HCT116 (cell line): Measurements from ENCODE around the gene TOR1AIP1. TPM values are rescaled to one million over a fixed set of nuclear protein-coding genes. Genes with fewer than 3 reads are reported as not detected.

Experiments used
- ATAC-seq: fragments of 200-7000 bp; cut with Tn5 transposase; 2 replicates; pipeline ENCODE4 v1.9.1; 2020; ENCODE audit warnings: mild to moderate bottlenecking, moderate library complexity
- BruUV-seq: library from RNA; stranded (reverse); fragments of 400-500 nt; replicated peaks from 2 replicates; lab custom pipeline; 2021; lab: Mats Ljungman, UMichigan
- CTCF ChIA-PET: fragments of 300-600 bp; sonication (Branson Sonifier 250); formaldehyde crosslinking; loops from one replicate; lab custom pipeline; 2021; ENCODE audit warnings: antibody characterized with exemption; lab: Charles Lee
- POLR2A ChIA-PET: fragments of 300-600, 350-600 bp; sonication (Branson Sonifier 250); formaldehyde crosslinking; loops from one replicate; lab custom pipeline; 2021; ENCODE audit warnings: antibody characterized with exemption; lab: Charles Lee
- RAD21 ChIA-PET, 2 experiments: fragments of 300-600 bp; sonication (Branson Sonifier 250); formaldehyde crosslinking; loops; one replicate each; lab custom pipeline; 2023; ENCODE audit warnings: low total read pairs in 2 of 2; ENCODE audit not compliant: uncharacterized antibody in 2 of 2, unreplicated experiment in 2 of 2, low non-redundant PET in 1 of 2; lab: Charles Lee
- DNase-seq: peaks from one replicate; pipeline ENCODE4 v3.0.0-alpha.2; 2010; ENCODE audit warnings: low read depth, low spot score
- H2AFZ ChIP-seq: fragments of 200-600 bp; shearing (Covaris generic), sonication (generic); 2 replicates; pipeline ENCODE4 v1.6.1; 2017; ENCODE audit warnings: low read depth, mixed run types, mixed read lengths, antibody characterized with exemption, low read length; ENCODE audit not compliant: poor library complexity, severe bottlenecking
- H3K27ac ChIP-seq: 2 replicates; pipeline ENCODE4 v1.5.1; 2012; ENCODE audit warnings: low read depth, low read length
- H3K27me3 ChIP-seq: fragments of 200-600 bp; sonication (generic); 2 replicates; pipeline ENCODE4 v1.6.1; 2016; ENCODE audit warnings: mixed run types, low read length, mixed read lengths; ENCODE audit not compliant: insufficient read depth
- H3K36me3 ChIP-seq, 2 experiments: fragments of 200-500 bp in 1 of 2; fragments of 200-600 bp in 1 of 2; sonication (Bioruptor generic) in 1 of 2; sonication (generic) in 1 of 2; 2 replicates each; pipeline versions ENCODE4 v1.5.1 to v1.6.1; 2014 to 2016; ENCODE audit warnings: low read length in 2 of 2, inconsistent platforms in 1 of 2, mixed read lengths in 1 of 2, mixed run types in 1 of 2; ENCODE audit not compliant: insufficient read depth in 2 of 2, control insufficient read depth in 1 of 2
- H3K4me1 ChIP-seq, 2 experiments: fragments of 200-600 bp in 1 of 2; sonication (generic) in 1 of 2; 2 replicates each; pipeline versions ENCODE4 v1.5.1 to v1.6.1; 2012 to 2017; ENCODE audit warnings: low read length in 2 of 2, inconsistent platforms in 1 of 2, mild to moderate bottlenecking in 1 of 2, mixed read lengths in 1 of 2, mixed run types in 1 of 2, moderate library complexity in 1 of 2; ENCODE audit not compliant: insufficient read depth in 2 of 2, control insufficient read depth in 1 of 2
- H3K4me2 ChIP-seq: fragments of 200-600 bp; sonication (generic); 2 replicates; pipeline ENCODE4 v1.6.1; 2017; ENCODE audit warnings: mixed run types, low read length, mixed read lengths
- H3K4me3 ChIP-seq, 2 experiments: fragments of 200-600 bp in 1 of 2; sonication (generic) in 1 of 2; replicated peaks in 1 of 2; 2 replicates each; pipeline ENCODE4 v1.5.1; 2011 to 2016; ENCODE audit warnings: low read length in 2 of 2, control low read depth in 1 of 2, low read depth in 1 of 2, mild to moderate bottlenecking in 1 of 2, mixed read lengths in 1 of 2, mixed run types in 1 of 2
- H3K79me2 ChIP-seq: fragments of 200-600 bp; sonication (generic); 2 replicates; pipeline ENCODE4 v1.6.1; 2017; ENCODE audit warnings: mild to moderate bottlenecking, mixed run types, low read length, moderate library complexity, mixed read lengths; ENCODE audit not compliant: insufficient read depth
- H3K9ac ChIP-seq: fragments of 200-600 bp; sonication (generic); 2 replicates; pipeline ENCODE4 v1.6.1; 2016; ENCODE audit warnings: low read length, mixed read lengths
- H3K9me2 ChIP-seq: fragments of 200-600 bp; sonication (generic), shearing (Covaris generic); 2 replicates; pipeline ENCODE4 v1.6.1; 2017; ENCODE audit warnings: mixed run types, mild to moderate bottlenecking, moderate library complexity; ENCODE audit not compliant: insufficient read depth
- H3K9me3 ChIP-seq, 2 experiments: fragments of 200-500 bp in 1 of 2; fragments of 200-600 bp in 1 of 2; sonication (Bioruptor generic) in 1 of 2; sonication (generic) in 1 of 2; 2 replicates each; pipeline ENCODE4 v1.6.1; 2014 to 2017; ENCODE audit warnings: low read length in 2 of 2, mixed read lengths in 2 of 2, inconsistent platforms in 1 of 2, low read depth in 1 of 2, mild to moderate bottlenecking in 1 of 2, mixed run types in 1 of 2, moderate library complexity in 1 of 2; ENCODE audit not compliant: control insufficient read depth in 1 of 2, insufficient read depth in 1 of 2
- H4K20me1 ChIP-seq: fragments of 200-600 bp; sonication (generic), shearing (Covaris generic); 2 replicates; pipeline ENCODE4 v1.6.1; 2017; ENCODE audit warnings: mixed run types, mild to moderate bottlenecking, moderate library complexity; ENCODE audit not compliant: insufficient read depth
- CBX3 ChIP-seq: IDR thresholded peaks from 2 replicates; pipeline ENCODE4 v1.6.1; 2012; ENCODE audit warnings: low read depth
- CTCF ChIP-seq, 3 experiments: fragments of 200-600 bp in 1 of 3; sonication (generic) in 1 of 3; IDR thresholded peaks in 2 of 3; conservative IDR thresholded peaks in 1 of 3; 2 replicates each; pipeline ENCODE4 v1.5.1; 2012 to 2017; ENCODE audit warnings: low read depth in 2 of 3, low read length in 2 of 3, antibody characterized with exemption in 1 of 3, borderline replicate concordance in 1 of 3, control low read depth in 1 of 3, mild to moderate bottlenecking in 1 of 3, mixed read lengths in 1 of 3, mixed run types in 1 of 3, moderate library complexity in 1 of 3; ENCODE audit not compliant: insufficient read depth in 1 of 3
- FOSL1 ChIP-seq: IDR thresholded peaks from 2 replicates; pipeline ENCODE4 v1.6.1; 2012; ENCODE audit warnings: low read depth
- RAD21 ChIP-seq: IDR thresholded peaks from 2 replicates; pipeline ENCODE4 v1.6.1; 2012; ENCODE audit warnings: low read depth, mild to moderate bottlenecking
- YY1 ChIP-seq: IDR thresholded peaks from 2 replicates; pipeline ENCODE4 v1.6.1; 2011; ENCODE audit warnings: low read length, low read depth, moderate library complexity, mild to moderate bottlenecking; ENCODE audit not compliant: insufficient replicate concordance; ENCODE audit errors: extremely low read depth
- ZBTB33 ChIP-seq: IDR thresholded peaks from 2 replicates; pipeline ENCODE4 v1.6.1; 2011; ENCODE audit warnings: mild to moderate bottlenecking, low read length, moderate library complexity; ENCODE audit not compliant: insufficient replicate concordance; ENCODE audit errors: extremely low read depth
- intact Hi-C: fragments of 100-400 bp; cut with micrococcal nuclease; formaldehyde crosslinking; loops from 2 replicates; pipeline ENCODE4 v1.10.0; 2022
- total RNA-seq: library from RNA; stranded (reverse); gene quantifications from one replicate; pipeline ENCODE4 v1.2.1, GENCODE V29; 2021; ENCODE audit not compliant: unreplicated experiment

Gene TOR1AIP1
- total RNA-seq, 1 experiment from 2014 or later = 30.5 TPM

GRCh38 chr1:179867493-179868330, 14.4 kb upstream of the TOR1AIP1 start:
- Histone ChIP-seq H3K9me2 (no peaks in the 10 kb centered on the region), H3K4me1 (no peaks in the 10 kb centered on the region), H3K27ac (no peak overlapping the region), H3K27me3 (no peaks in the 10 kb centered on the region), H3K36me3 (peaks cover 30 to 46% of the 10 kb centered on the region in 2 experiments), H3K4me3 (no peak overlapping the region), H3K4me2 (no peak overlapping the region), H4K20me1 (peaks cover 18% of the 10 kb centered on the region; the same call in 1 of the 2 replicates), H3K79me2 (peaks cover 98% of the 10 kb centered on the region), H3K9me3 (no peaks in the 10 kb centered on the region), H2AFZ (no peak overlapping the region), H3K9ac (no peak overlapping the region)
- TF ChIP-seq RAD21 (peak; percentile 69), YY1 (peak; percentile 16), CBX3 (no peak), FOSL1 (no peak), ZBTB33 (no peak), CTCF (IDR thresholded peaks at IDR 0.05 in 2 of 3, conservative IDR thresholded peaks at IDR 0.05 in 1 of 3; ENCODE audit: borderline replicate concordance in 1 of 3, insufficient read depth in 1 of 3, low read depth in 2 of 3, low read length in 2 of 3) (peak; percentile 73 to 87 (median 84))
- BruUV-seq = no TSS peak
- ChIA-PET RAD21 (no interaction called here), CTCF (interaction anchor here (1.0 to 2.7 kb wide), 8 partner anchors 9 to 313 kb away, joined by 3 to 20 read pairs (median 4); partner anchors contain the start of gene TOR1AIP1), POLR2A (interaction anchor here (1.1 kb wide), 1 partner anchor 300 kb away, joined by 3 read pairs; no protein-coding TSS in a partner anchor)
- intact Hi-C loops = loop anchor here (1.0 to 10.0 kb wide), 4 partner anchors 160 to 607 kb away; no protein-coding TSS in a partner anchor
- DNase-seq = no peak
- peak; percentile 93 for ATAC-seq
